NCI-H2107 (cell line): ENCODE data around the gene OR2S2.

ENCODE experiments used
- DNase-seq: peaks from one replicate; lab custom pipeline; 2025; lab: John Stamatoyannopoulos, UW

Gene OR2S2

GRCh38 chr9:35909274-35909673 lies 48.7 kb downstream of the OR2S2 start, which contains the start of gene SPAAR:
Gene SPAAR (plus strand): TSS chr9:35909490. CDS start chr9:35910464, 974 bp downstream.
- no peak for DNase-seq

DNA sequence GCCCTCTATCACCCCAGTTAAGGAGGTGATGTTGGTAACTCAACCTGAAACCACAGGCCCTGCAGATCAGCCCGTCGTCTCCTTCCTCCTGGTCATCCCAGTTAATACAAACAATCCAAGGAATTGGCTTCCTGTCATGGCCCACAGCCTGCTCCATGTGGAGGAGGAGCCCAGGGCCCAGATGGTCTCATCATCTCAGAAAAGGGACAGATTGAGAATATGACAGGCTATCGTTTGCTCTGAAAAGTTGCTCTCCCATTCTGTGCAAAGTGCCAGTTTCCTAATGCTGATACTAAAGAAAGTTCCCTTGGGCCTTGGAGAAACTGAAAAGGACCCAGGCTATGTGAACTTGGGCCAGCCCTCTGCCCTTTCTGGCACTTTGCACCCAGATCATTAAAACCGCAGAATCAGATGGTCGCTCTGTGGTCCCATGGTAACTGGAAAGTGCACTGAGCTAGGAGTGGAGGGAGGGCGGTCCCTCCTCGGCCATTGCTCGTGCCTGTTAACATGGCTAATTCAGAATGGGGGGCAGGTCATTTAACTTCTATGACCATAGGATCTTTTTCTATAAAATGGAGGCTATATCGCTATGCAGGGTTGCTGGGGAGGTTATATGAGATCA lies 49.3 kb downstream of the OR2S2 start:
- DNase-seq, result no peak

DNA sequence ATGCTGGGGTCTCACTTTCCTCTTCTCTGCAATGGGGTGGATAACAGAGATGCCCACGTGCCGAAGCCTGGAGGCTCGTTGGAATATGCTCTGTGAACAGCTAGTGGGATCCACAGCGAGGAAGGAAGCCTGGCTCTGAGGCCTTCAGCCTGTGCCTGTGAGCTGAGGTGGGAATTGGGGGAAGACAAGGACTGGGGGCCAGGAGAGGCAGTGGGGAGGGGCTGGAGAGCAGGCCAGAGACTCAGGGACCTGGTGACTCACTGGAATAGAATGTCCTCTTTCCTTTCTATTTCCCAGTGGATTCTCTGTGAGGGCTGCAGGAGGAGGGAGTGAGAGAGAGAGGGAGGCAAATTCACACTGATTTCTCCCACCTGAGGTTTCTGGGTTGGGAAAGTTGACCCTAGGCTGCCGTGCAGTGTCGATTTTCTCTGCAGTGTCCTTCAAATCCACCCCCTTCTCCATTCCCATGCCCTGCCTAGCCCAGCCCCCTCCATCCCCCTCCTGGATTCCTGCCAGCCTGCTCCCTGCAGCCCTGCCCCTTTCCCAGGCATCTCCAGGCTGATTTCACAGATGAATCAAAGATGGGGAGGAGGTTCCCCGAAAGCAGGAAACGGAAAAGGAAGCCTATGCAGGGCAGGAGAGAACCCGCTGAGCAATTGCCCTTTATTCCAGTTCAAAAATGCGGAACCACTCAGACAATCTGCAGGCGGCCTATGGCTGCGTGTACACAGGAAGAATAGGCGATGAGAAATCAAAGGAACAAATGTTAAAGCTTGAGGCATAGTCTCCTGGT lies 50.0 kb downstream of the OR2S2 start:
- no peak for DNase-seq
